K562 (cell line): ENCODE data around the gene RAVER2. TPM values are rescaled to one million over a fixed set of nuclear protein-coding genes. Genes with fewer than 3 reads are reported as not detected.

Experiments used
- FOXJ3 ChIP-seq: sonication (generic); formaldehyde crosslinking; IDR thresholded peaks from 2 replicates; pipeline ENCODE4 v1.4.0; 2020; ENCODE audit warnings: mild to moderate bottlenecking, missing genetic modification reagents
- HMGXB4 ChIP-seq: sonication (generic); formaldehyde crosslinking; IDR thresholded peaks from 2 replicates; pipeline ENCODE4 v1.8.1; 2023; ENCODE audit warnings: mild to moderate bottlenecking, missing genetic modification reagents
- JUNB ChIP-seq: fragments of 450-650 bp; formaldehyde crosslinking; conservative IDR thresholded peaks from 2 replicates; pipeline ENCODE4 v1.4.0; 2020; ENCODE audit warnings: mild to moderate bottlenecking
- MAFG ChIP-seq: fragments of 450-650 bp; conservative IDR thresholded peaks from 2 replicates; pipeline ENCODE4 v1.6.1; 2016; ENCODE audit warnings: missing genetic modification characterization, missing compliant biosample characterization
- NKRF ChIP-seq: fragments of 450-650 bp; IDR thresholded peaks from 2 replicates; pipeline ENCODE4 v1.6.1; 2016; ENCODE audit warnings: borderline replicate concordance
- VEZF1 ChIP-seq: fragments of 200-800 bp; sonication (Bioruptor generic); IDR thresholded peaks from 2 replicates; pipeline ENCODE4 v1.6.1; 2017; ENCODE audit warnings: missing genetic modification characterization, missing compliant biosample characterization
- polyA plus RNA-seq, 8 experiments: library from polyadenylated mRNA; depleted of rRNA in 4 of 8; stranded (reverse) in 5 of 8; unstranded in 3 of 8; fragments of >200 nt; fragmentation: Nextera tagmentation in 2 of 8; fragmentation: Illumina TruSeq in 1 of 8; extraction: Ambion mirVana in 2 of 8; extraction: Trizol in 1 of 8; gene quantifications; 2 replicates each; pipeline versions ENCODE4 v1.2.1 to v1.2.3, GENCODE V29; 2011 to 2014; ENCODE audit warnings: inconsistent platforms in 1 of 8, missing spikeins in 1 of 8
- total RNA-seq, 7 experiments: library from RNA; depleted of rRNA in 6 of 7; stranded (reverse); fragments of >200 nt in 6 of 7; fragmentation: Illumina TruSeq in 2 of 7; extraction: Trizol in 2 of 7; gene quantifications; 2 replicates each; pipeline versions ENCODE4 v1.2.1 to v1.2.3, GENCODE V29; 2011 to 2021; ENCODE audit warnings: low replicate concordance in 1 of 7

RAVER2 gene
- total and polyA plus RNA-seq, 9 of the 15 experiments (the other 6 are each of a cell fraction or from before 2014, with no cell fraction given), result 1.8 to 6.1 (median 4.4) TPM

- TF ChIP-seq HMGXB4 (CRISPR knock-in tag) (no peak), JUNB (CRISPR knock-in tag) (no peak), NKRF (no peak), MAFG (tag) (no peak), VEZF1 (CRISPR knock-in tag) (no peak), FOXJ3 (CRISPR knock-in tag) (no peak)
Measured at GRCh38 chr1:64766429-64766828, 21.6 kb downstream of the RAVER2 start (continued).
